HCT116 (cell line): Measurements from ENCODE around the gene PSMD12. TPM values are rescaled to one million over a fixed set of nuclear protein-coding genes. Genes with fewer than 3 reads are reported as not detected.
A peak's percentile ranks its signal among the peaks of the same experiment; 100 is the strongest.

Experiments used
- ATAC-seq: fragments of 200-7000 bp; cut with Tn5 transposase; 2 replicates; pipeline ENCODE4 v1.9.1; 2020; ENCODE audit warnings: mild to moderate bottlenecking, moderate library complexity
- BruUV-seq: library from RNA; stranded (reverse); fragments of 400-500 nt; replicated peaks from 2 replicates; lab custom pipeline; 2021; lab: Mats Ljungman, UMichigan
- CTCF ChIA-PET: fragments of 300-600 bp; sonication (Branson Sonifier 250); formaldehyde crosslinking; loops from one replicate; lab custom pipeline; 2021; ENCODE audit warnings: antibody characterized with exemption; lab: Charles Lee
- POLR2A ChIA-PET: fragments of 300-600, 350-600 bp; sonication (Branson Sonifier 250); formaldehyde crosslinking; loops from one replicate; lab custom pipeline; 2021; ENCODE audit warnings: antibody characterized with exemption; lab: Charles Lee
- RAD21 ChIA-PET, 2 experiments: fragments of 300-600 bp; sonication (Branson Sonifier 250); formaldehyde crosslinking; loops; one replicate each; lab custom pipeline; 2023; ENCODE audit warnings: low total read pairs in 2 of 2; ENCODE audit not compliant: uncharacterized antibody in 2 of 2, unreplicated experiment in 2 of 2, low non-redundant PET in 1 of 2; lab: Charles Lee
- DNase-seq: peaks from one replicate; pipeline ENCODE4 v3.0.0-alpha.2; 2010; ENCODE audit warnings: low read depth, low spot score
- H2AFZ ChIP-seq: fragments of 200-600 bp; shearing (Covaris generic), sonication (generic); 2 replicates; pipeline ENCODE4 v1.6.1; 2017; ENCODE audit warnings: low read depth, mixed run types, mixed read lengths, antibody characterized with exemption, low read length; ENCODE audit not compliant: poor library complexity, severe bottlenecking
- H3K27ac ChIP-seq: 2 replicates; pipeline ENCODE4 v1.5.1; 2012; ENCODE audit warnings: low read depth, low read length
- H3K27me3 ChIP-seq: fragments of 200-600 bp; sonication (generic); 2 replicates; pipeline ENCODE4 v1.6.1; 2016; ENCODE audit warnings: mixed run types, low read length, mixed read lengths; ENCODE audit not compliant: insufficient read depth
- H3K36me3 ChIP-seq, 2 experiments: fragments of 200-500 bp in 1 of 2; fragments of 200-600 bp in 1 of 2; sonication (Bioruptor generic) in 1 of 2; sonication (generic) in 1 of 2; 2 replicates each; pipeline versions ENCODE4 v1.5.1 to v1.6.1; 2014 to 2016; ENCODE audit warnings: low read length in 2 of 2, inconsistent platforms in 1 of 2, mixed read lengths in 1 of 2, mixed run types in 1 of 2; ENCODE audit not compliant: insufficient read depth in 2 of 2, control insufficient read depth in 1 of 2
- H3K4me1 ChIP-seq, 2 experiments: fragments of 200-600 bp in 1 of 2; sonication (generic) in 1 of 2; 2 replicates each; pipeline versions ENCODE4 v1.5.1 to v1.6.1; 2012 to 2017; ENCODE audit warnings: low read length in 2 of 2, inconsistent platforms in 1 of 2, mild to moderate bottlenecking in 1 of 2, mixed read lengths in 1 of 2, mixed run types in 1 of 2, moderate library complexity in 1 of 2; ENCODE audit not compliant: insufficient read depth in 2 of 2, control insufficient read depth in 1 of 2
- H3K4me2 ChIP-seq: fragments of 200-600 bp; sonication (generic); 2 replicates; pipeline ENCODE4 v1.6.1; 2017; ENCODE audit warnings: mixed run types, low read length, mixed read lengths
- H3K4me3 ChIP-seq, 2 experiments: fragments of 200-600 bp in 1 of 2; sonication (generic) in 1 of 2; replicated peaks in 1 of 2; 2 replicates each; pipeline ENCODE4 v1.5.1; 2011 to 2016; ENCODE audit warnings: low read length in 2 of 2, control low read depth in 1 of 2, low read depth in 1 of 2, mild to moderate bottlenecking in 1 of 2, mixed read lengths in 1 of 2, mixed run types in 1 of 2
- H3K79me2 ChIP-seq: fragments of 200-600 bp; sonication (generic); 2 replicates; pipeline ENCODE4 v1.6.1; 2017; ENCODE audit warnings: mild to moderate bottlenecking, mixed run types, low read length, moderate library complexity, mixed read lengths; ENCODE audit not compliant: insufficient read depth
- H3K9ac ChIP-seq: fragments of 200-600 bp; sonication (generic); 2 replicates; pipeline ENCODE4 v1.6.1; 2016; ENCODE audit warnings: low read length, mixed read lengths
- H3K9me2 ChIP-seq: fragments of 200-600 bp; sonication (generic), shearing (Covaris generic); 2 replicates; pipeline ENCODE4 v1.6.1; 2017; ENCODE audit warnings: mixed run types, mild to moderate bottlenecking, moderate library complexity; ENCODE audit not compliant: insufficient read depth
- H3K9me3 ChIP-seq, 2 experiments: fragments of 200-500 bp in 1 of 2; fragments of 200-600 bp in 1 of 2; sonication (Bioruptor generic) in 1 of 2; sonication (generic) in 1 of 2; 2 replicates each; pipeline ENCODE4 v1.6.1; 2014 to 2017; ENCODE audit warnings: low read length in 2 of 2, mixed read lengths in 2 of 2, inconsistent platforms in 1 of 2, low read depth in 1 of 2, mild to moderate bottlenecking in 1 of 2, mixed run types in 1 of 2, moderate library complexity in 1 of 2; ENCODE audit not compliant: control insufficient read depth in 1 of 2, insufficient read depth in 1 of 2
- H4K20me1 ChIP-seq: fragments of 200-600 bp; sonication (generic), shearing (Covaris generic); 2 replicates; pipeline ENCODE4 v1.6.1; 2017; ENCODE audit warnings: mixed run types, mild to moderate bottlenecking, moderate library complexity; ENCODE audit not compliant: insufficient read depth
- CBX3 ChIP-seq: IDR thresholded peaks from 2 replicates; pipeline ENCODE4 v1.6.1; 2012; ENCODE audit warnings: low read depth
- JUND ChIP-seq: IDR thresholded peaks from 2 replicates; pipeline ENCODE4 v1.6.1; 2012
- RAD21 ChIP-seq: IDR thresholded peaks from 2 replicates; pipeline ENCODE4 v1.6.1; 2012; ENCODE audit warnings: low read depth, mild to moderate bottlenecking
- intact Hi-C: fragments of 100-400 bp; cut with micrococcal nuclease; formaldehyde crosslinking; loops from 2 replicates; pipeline ENCODE4 v1.10.0; 2022
- total RNA-seq: library from RNA; stranded (reverse); gene quantifications from one replicate; pipeline ENCODE4 v1.2.1, GENCODE V29; 2021; ENCODE audit not compliant: unreplicated experiment
- TF ChIP-seq, protein P1 (sequence below), 3 experiments: fragments of 200-600 bp in 1 of 3; sonication (generic) in 1 of 3; IDR thresholded peaks in 2 of 3; conservative IDR thresholded peaks in 1 of 3; 2 replicates each; pipeline ENCODE4 v1.5.1; 2012 to 2017; ENCODE audit warnings: low read depth in 2 of 3, low read length in 2 of 3, antibody characterized with exemption in 1 of 3, borderline replicate concordance in 1 of 3, control low read depth in 1 of 3, mild to moderate bottlenecking in 1 of 3, mixed read lengths in 1 of 3, mixed run types in 1 of 3, moderate library complexity in 1 of 3; ENCODE audit not compliant: insufficient read depth in 1 of 3

Gene PSMD12
- total RNA-seq, 1 experiment from 2014 or later = 115 TPM

DNA sequence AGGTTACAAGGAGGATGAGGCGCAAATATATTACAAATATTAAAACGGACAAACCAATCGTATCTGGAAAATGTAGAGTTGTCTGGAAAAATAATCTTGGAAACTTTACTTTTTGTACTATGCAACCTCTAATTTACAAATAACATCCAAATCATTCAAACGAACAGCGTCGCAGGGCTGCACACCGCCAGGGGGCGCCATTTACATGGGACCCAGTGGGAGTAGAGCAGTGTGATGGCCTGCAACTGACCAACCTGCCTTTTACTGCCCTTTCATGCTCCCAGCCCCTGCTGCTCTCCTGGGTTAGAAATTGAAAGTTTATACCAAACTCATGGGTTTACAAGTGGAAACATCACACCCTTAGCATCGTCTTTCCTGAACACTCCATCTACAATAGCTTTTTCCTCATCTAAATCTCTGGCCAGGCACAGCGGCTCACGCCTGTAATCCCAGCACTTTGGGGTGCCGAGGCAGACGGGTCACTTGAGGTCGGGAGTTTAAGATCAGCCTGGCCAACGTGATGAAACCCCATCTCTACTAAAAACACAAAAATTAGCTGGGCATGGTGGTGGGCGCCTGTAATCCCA lies 20.7 kb upstream of the PSMD12 start:
- H3K27ac ChIP-seq = no peak overlapping the region
- peak; percentile 99 for TF ChIP-seq RAD21
- no peak for TF ChIP-seq JUND
- 0 out of 2 replicates have a peak, but pooled peaks have one; percentile 24 for TF ChIP-seq CBX3
- TF ChIP-seq, protein P1, sequence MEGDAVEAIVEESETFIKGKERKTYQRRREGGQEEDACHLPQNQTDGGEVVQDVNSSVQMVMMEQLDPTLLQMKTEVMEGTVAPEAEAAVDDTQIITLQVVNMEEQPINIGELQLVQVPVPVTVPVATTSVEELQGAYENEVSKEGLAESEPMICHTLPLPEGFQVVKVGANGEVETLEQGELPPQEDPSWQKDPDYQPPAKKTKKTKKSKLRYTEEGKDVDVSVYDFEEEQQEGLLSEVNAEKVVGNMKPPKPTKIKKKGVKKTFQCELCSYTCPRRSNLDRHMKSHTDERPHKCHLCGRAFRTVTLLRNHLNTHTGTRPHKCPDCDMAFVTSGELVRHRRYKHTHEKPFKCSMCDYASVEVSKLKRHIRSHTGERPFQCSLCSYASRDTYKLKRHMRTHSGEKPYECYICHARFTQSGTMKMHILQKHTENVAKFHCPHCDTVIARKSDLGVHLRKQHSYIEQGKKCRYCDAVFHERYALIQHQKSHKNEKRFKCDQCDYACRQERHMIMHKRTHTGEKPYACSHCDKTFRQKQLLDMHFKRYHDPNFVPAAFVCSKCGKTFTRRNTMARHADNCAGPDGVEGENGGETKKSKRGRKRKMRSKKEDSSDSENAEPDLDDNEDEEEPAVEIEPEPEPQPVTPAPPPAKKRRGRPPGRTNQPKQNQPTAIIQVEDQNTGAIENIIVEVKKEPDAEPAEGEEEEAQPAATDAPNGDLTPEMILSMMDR (IDR thresholded peaks at IDR 0.05 in 2 of 3, conservative IDR thresholded peaks at IDR 0.05 in 1 of 3; ENCODE audit: borderline replicate concordance in 1 of 3, insufficient read depth in 1 of 3, low read depth in 2 of 3, low read length in 2 of 3) = peak; percentile 97 to 100 (median 99)
- no peak overlapping the region for H3K4me2 ChIP-seq
- H4K20me1 ChIP-seq = no peaks in the 10 kb centered on the region
- H3K36me3 ChIP-seq = no peaks in the 10 kb centered on the region
- no peaks in the 10 kb centered on the region for H3K9me2 ChIP-seq
- intact Hi-C loops = loop anchor here (1.0 kb wide), 2 partner anchors 88 to 302 kb away; no protein-coding TSS in a partner anchor
- DNase-seq (peak; percentile 64), ATAC-seq (peak; percentile 74)
- H3K9ac ChIP-seq = no peak overlapping the region
- no peak overlapping the region for H2AFZ ChIP-seq
- no TSS peak for BruUV-seq
- ChIA-PET POLR2A (no interaction called here), RAD21 (interaction anchor here in 1 of 2 experiments (1.0 to 2.0 kb wide), 2 partner anchors 88 to 216 kb away, joined by 3 to 7 read pairs; no protein-coding TSS in a partner anchor), CTCF (interaction anchor here (1.0 to 5.5 kb wide), 10 partner anchors 8 to 217 kb away, joined by 3 to 50 read pairs (median 4); no protein-coding TSS in a partner anchor)
- H3K27me3 ChIP-seq = no peaks in the 10 kb centered on the region
- peaks cover 75% of the 10 kb centered on the region for H3K79me2 ChIP-seq
- no peak overlapping the region for H3K4me3 ChIP-seq
- peaks cover 18 to 51% of the 10 kb centered on the region in 2 experiments for H3K4me1 ChIP-seq
- no peaks in the 10 kb centered on the region for H3K9me3 ChIP-seq
